Left lung (tissue), 10 donors: Measurements from ENCODE around the gene OLFML2B. TPM values are rescaled to one million over a fixed set of nuclear protein-coding genes. Genes with fewer than 3 reads are reported as not detected.

Experiments
- ATAC-seq: fragments of 200-7000 bp; cut with Tn5 transposase; one replicate; pipeline ENCODE4 v1.9.1; 2020; ENCODE audit warnings: moderate library complexity
- DNase-seq, 4 donors: peaks; one replicate each; pipeline ENCODE4 v3.0.0-alpha.2; 2013 to 2020
- H3K27ac ChIP-seq, 2 donors: fragments of 200-600 bp; sonication (generic) in 1 of 2; one replicate each; pipeline versions ENCODE4 v1.5.0 to v1.8.0; 2020 to 2021
- H3K27me3 ChIP-seq, 2 donors: fragments of 200-600 bp; sonication (generic) in 1 of 2; one replicate each; pipeline versions ENCODE4 v1.5.0 to v1.8.0; 2020 to 2021
- H3K36me3 ChIP-seq, 2 donors: fragments of 200-600 bp; sonication (generic) in 1 of 2; one replicate each; pipeline versions ENCODE4 v1.5.0 to v1.8.0; 2020 to 2021
- H3K4me1 ChIP-seq, 2 donors: fragments of 200-600 bp; one replicate each; pipeline ENCODE4 v1.8.0; 2021
- H3K4me3 ChIP-seq, 2 donors: fragments of 200-600 bp; sonication (generic) in 1 of 2; one replicate each; pipeline versions ENCODE4 v1.5.0 to v1.8.0; 2020 to 2021; ENCODE audit warnings: mild to moderate bottlenecking in 1 of 2
- H3K9me3 ChIP-seq, 2 donors: fragments of 200-600 bp; sonication (generic) in 1 of 2; one replicate each; pipeline versions ENCODE4 v1.5.0 to v1.8.0; 2020 to 2021
- intact Hi-C, 2 donors: fragments of 100-400 bp; cut with DNase I; formaldehyde crosslinking; loops; one replicate each; pipeline versions ENCODE4 v1.11.2 to v1.14.2; 2022
- polyA plus RNA-seq, 6 donors: library from polyadenylated mRNA; unstranded; fragments of 120-200 nt; gene quantifications; one replicate each; pipeline ENCODE4 v1.2.1, GENCODE V29; 2013; ENCODE audit not compliant: insufficient read length in 6 of 6
- total RNA-seq, 2 donors: library from RNA; stranded (reverse); fragmentation: NEBNext Ultra II Directional; extraction: Animal tissue kit (Norgen Biotek cat#: 25700); gene quantifications; one replicate each; pipeline ENCODE4 v1.2.1, GENCODE V29; 2021
- TF ChIP-seq, protein P1 (sequence below), 2 donors: fragments of 200-600 bp; sonication (generic) in 1 of 2; IDR thresholded peaks; one replicate each; pipeline versions ENCODE4 v1.5.0 to v1.8.0; 2021; ENCODE audit warnings: antibody characterized with exemption in 2 of 2
- donor health status: DM: no; HTN: yes; CAD: no.
- donor health status: DM: no; HTN: no; CAD: no.

Gene OLFML2B
- total and polyA plus RNA-seq, 8 donors: 12.7 to 46.8 (median 15.2) TPM

DNA sequence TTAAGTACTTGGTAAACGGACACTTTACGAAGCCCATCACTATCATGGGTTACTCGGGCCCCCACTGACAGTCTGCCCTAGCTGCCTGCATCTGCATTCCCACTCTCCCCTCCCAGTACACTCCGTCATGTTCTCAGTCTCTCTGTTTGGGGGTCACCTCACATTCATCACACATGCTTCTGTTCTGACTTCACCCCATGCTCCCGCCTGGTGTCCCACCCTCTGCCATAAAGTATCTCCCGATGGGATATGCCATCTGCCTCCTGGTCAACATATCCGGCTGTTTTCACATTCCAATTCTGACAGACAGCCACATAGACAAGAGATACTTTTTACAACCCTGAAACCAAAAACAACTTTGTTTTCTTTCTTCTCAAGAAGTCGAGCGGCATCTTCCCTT, 1.0 kb downstream of the OLFML2B start:
- no peak for ATAC-seq
- peak overlapping the region; percentile 51 to 60 for H3K4me3 ChIP-seq

GRCh38 chr1:162021124-162021523, 2.5 kb downstream of the OLFML2B start:
- TF ChIP-seq, protein P1, sequence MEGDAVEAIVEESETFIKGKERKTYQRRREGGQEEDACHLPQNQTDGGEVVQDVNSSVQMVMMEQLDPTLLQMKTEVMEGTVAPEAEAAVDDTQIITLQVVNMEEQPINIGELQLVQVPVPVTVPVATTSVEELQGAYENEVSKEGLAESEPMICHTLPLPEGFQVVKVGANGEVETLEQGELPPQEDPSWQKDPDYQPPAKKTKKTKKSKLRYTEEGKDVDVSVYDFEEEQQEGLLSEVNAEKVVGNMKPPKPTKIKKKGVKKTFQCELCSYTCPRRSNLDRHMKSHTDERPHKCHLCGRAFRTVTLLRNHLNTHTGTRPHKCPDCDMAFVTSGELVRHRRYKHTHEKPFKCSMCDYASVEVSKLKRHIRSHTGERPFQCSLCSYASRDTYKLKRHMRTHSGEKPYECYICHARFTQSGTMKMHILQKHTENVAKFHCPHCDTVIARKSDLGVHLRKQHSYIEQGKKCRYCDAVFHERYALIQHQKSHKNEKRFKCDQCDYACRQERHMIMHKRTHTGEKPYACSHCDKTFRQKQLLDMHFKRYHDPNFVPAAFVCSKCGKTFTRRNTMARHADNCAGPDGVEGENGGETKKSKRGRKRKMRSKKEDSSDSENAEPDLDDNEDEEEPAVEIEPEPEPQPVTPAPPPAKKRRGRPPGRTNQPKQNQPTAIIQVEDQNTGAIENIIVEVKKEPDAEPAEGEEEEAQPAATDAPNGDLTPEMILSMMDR (IDR thresholded peaks at IDR 0.05): no peak
- H3K4me1 ChIP-seq: peaks cover 0 to 44% of the 10 kb centered on the region in 2 donors
- H3K27ac ChIP-seq: peak overlapping the region in 1 of 2 donors; percentile 45
- peak overlapping the region in 1 of 2 donors; percentile 60 for H3K4me3 ChIP-seq
- H3K9me3 ChIP-seq: no peaks in the 10 kb centered on the region
- intact Hi-C loops: no loop called here
- ATAC-seq (no peak), DNase-seq (no peak)
- H3K27me3 ChIP-seq: peaks cover 3 to 38% of the 10 kb centered on the region in 2 donors
- peaks cover 0 to 13% of the 10 kb centered on the region in 2 donors for H3K36me3 ChIP-seq

More for the DNA sequence above, 1.0 kb downstream of the OLFML2B start:
- no peaks in the 10 kb centered on the region for H3K9me3 ChIP-seq
- no peak for DNase-seq
- H3K27me3 ChIP-seq: peaks cover 3 to 51% of the 10 kb centered on the region in 2 donors
- peaks cover 0 to 13% of the 10 kb centered on the region in 2 donors for H3K36me3 ChIP-seq
- H3K27ac ChIP-seq: peak overlapping the region in 1 of 2 donors; percentile 75
- intact Hi-C loops: no loop called here
- H3K4me1 ChIP-seq: peaks cover 0 to 39% of the 10 kb centered on the region in 2 donors
- TF ChIP-seq, protein P1 (IDR thresholded peaks at IDR 0.05): no peak

GRCh38 chr1:162020150-162020549, 3.5 kb downstream of the OLFML2B start:
- DNase-seq (no peak), ATAC-seq (no peak)
- intact Hi-C loops: no loop called here
- H3K27ac ChIP-seq: no peak overlapping the region
- no peaks in the 10 kb centered on the region for H3K9me3 ChIP-seq
- TF ChIP-seq, protein P1 (IDR thresholded peaks at IDR 0.05): no peak
- H3K27me3 ChIP-seq: peaks cover 3 to 28% of the 10 kb centered on the region in 2 donors
- peaks cover 0 to 13% of the 10 kb centered on the region in 2 donors for H3K36me3 ChIP-seq
- peaks cover 0 to 48% of the 10 kb centered on the region in 2 donors for H3K4me1 ChIP-seq
- H3K4me3 ChIP-seq: no peak overlapping the region

DNA sequence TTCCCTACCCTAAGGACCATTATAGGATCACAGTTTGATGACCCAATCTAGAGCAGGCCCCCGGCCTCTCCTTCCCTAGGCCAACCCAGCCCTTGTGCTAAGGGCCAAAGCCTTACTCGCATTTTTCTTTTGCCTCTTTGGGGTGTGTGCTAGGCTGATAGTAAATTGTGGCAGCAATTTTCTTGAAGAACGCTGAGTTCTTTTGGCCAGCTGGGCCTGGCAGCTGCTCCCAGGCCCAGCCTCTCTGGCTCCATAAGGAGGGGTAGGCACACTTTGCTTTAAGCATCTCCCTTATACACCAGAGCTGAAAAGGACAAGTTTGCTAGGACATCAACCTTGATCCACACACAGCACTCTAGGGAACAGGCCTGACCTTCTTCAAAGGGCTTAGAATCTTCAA, 4.2 kb downstream of the OLFML2B start:
- H3K4me3 ChIP-seq: no peak overlapping the region
- peaks cover 0 to 21% of the 10 kb centered on the region in 2 donors for H3K27me3 ChIP-seq
- peaks cover 0 to 45% of the 10 kb centered on the region in 2 donors for H3K4me1 ChIP-seq
- DNase-seq (no peak), ATAC-seq (no peak)
- TF ChIP-seq, protein P1 (IDR thresholded peaks at IDR 0.05): no peak
- H3K9me3 ChIP-seq: no peaks in the 10 kb centered on the region
- intact Hi-C loops: no loop called here
- H3K27ac ChIP-seq: no peak overlapping the region
- peaks cover 0 to 13% of the 10 kb centered on the region in 2 donors for H3K36me3 ChIP-seq

GRCh38 chr1:162019006-162019405, 4.7 kb downstream of the OLFML2B start:
- H3K27ac ChIP-seq: no peak overlapping the region
- no peaks in the 10 kb centered on the region for H3K9me3 ChIP-seq
- intact Hi-C loops: no loop called here
- peaks cover 0 to 40% of the 10 kb centered on the region in 2 donors for H3K4me1 ChIP-seq
- TF ChIP-seq, protein P1 (IDR thresholded peaks at IDR 0.05): no peak
- ATAC-seq: peak; percentile 14
- peaks cover 0 to 17% of the 10 kb centered on the region in 2 donors for H3K27me3 ChIP-seq
- H3K4me3 ChIP-seq: no peak overlapping the region
- H3K36me3 ChIP-seq: peaks cover 0 to 13% of the 10 kb centered on the region in 2 donors
- no peak for DNase-seq
